Hematopoietic multipotent progenitor cell treated with erythropoietin and hydrocortisone succinate and interleukin-3 and kit ligand, for 4 days (in vitro differentiated cells): ENCODE measurements around the gene FLNC.

Source experiments
- DNase-seq: peaks from one replicate; pipeline ENCODE4 v3.0.0-alpha.2; 2015

FLNC gene

GRCh38 chr7:128879939-128880746 is 49.9 kb downstream of the FLNC start:
- peak; percentile 49 for DNase-seq

DNA sequence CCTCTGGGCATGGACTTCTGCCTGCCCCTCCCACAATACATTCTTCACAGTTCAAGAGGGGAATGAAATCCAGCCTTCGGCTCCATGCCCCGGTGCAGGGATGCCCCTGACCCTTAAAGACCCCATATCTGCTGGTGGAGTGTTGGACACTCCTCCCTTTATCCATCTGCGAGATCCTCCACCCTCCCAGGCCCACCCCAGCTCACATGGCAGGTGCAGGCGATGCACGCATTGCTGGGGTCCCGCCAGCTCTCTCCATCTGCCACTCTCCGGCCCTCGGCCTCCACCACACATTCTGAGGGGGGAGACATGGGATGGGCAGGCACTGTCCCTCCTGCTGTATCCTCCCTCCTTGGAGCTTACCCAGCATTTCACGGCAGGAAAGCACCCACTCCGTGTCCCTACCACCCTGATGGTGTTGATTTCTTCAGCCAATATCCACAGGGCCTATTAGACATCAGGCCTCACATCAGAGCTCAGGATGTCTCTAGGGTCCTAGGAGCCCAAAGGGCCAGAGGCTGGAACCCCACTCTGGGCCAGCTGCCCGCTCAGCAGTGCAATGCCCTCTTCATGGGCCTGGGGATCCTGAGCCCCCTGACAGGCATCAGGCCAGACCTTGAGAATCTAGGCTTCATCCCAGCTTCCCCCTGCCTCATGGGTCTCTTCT is 50.7 kb downstream of the FLNC start:
- DNase-seq = no peak

DNA sequence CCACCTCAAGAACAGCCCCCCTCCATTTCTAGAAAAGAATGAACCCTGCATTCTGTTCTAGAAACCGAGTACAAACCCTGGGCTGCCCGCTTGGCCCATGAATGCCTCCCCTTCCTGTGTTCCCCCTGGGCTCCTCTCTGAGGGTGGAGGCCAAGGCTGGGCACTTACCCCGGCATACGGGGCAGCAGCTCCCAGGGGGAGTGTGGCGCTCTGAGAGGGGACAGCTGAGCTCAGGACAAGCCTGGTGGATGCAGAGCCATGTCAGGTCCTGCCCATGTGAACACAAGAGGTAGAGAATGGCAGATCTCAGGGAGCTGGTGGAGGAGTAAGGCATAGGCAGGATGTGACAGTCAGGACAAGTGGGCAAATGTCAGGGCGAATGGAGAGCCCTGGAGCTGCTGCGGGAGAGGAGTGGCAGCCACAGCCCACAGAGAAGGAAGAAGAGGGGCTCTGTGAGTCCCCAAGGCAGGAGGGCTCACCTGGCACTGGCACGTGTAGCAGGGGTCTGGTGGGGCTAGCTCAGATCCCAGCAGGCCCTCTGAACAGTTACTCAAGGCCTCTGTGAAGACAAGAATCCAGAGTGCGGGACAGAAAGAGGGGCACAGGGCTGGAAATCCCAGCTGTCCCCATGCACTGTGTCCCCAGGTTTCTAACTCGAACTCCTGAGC is 51.4 kb downstream of the FLNC start:
- DNase-seq = no peak

DNA sequence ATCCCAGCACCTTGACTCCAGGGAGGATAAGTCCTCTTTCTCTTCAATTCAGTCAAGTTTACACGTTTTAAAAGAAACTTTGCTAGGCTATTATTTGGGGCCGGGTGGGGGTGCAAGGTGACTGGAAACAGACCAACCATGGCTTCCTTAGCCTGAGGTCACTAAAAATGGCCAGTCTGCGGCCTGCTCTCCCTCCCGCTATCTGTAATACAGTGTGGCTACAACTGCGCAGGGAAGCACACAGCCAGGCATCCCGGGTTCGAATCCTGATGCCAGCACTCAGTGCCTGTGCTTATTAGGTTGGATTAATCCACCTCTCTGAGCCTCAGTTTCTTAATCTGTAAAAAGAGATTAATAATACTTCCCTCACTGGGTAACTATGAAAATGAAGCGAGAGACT is 51.9 kb downstream of the FLNC start:
- DNase-seq = no peak

DNA sequence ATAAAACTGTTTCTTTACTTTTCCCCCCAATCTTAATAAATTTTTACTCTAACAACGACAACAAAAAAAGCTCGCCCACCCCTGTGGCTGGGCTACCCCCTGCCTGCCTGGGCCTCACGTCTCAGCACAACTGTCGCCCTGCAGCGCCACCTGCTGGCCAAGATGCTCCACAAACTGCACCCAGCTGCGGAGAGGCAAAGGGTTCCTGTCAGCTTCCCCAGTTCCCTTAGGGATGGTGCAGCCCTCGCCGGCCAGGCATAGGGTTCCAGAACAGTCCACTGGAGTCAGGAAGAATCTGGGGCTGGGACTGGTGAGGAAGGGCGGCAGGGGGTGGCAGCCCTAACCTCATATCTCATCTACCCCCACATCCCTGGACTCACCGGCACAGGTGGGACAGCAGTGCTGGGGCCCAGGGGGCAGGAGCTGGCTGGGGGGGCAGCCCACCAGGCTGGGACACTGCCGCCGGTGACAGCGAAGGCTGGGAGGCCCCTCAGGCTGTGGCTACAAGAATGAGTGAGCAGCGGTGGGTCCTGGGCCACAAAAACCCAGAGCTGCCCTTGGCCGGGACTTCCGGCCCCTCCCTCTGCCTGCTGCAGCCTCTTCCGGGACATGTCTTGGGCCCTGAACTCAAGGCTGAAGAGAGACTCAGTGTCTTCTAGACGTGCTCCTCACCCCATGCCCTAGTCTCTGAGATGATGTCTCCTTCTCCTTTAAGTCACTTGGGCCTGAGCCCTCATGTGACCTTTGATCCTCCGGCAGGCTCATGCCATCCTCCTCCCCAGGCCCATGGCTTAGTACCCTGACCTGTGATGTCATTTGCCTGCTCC is 53.6 kb downstream of the FLNC start:
- peak; percentile 89 for DNase-seq

GRCh38 chr7:128884561-128885369 is 54.6 kb downstream of the FLNC start:
- no peak for DNase-seq

DNA sequence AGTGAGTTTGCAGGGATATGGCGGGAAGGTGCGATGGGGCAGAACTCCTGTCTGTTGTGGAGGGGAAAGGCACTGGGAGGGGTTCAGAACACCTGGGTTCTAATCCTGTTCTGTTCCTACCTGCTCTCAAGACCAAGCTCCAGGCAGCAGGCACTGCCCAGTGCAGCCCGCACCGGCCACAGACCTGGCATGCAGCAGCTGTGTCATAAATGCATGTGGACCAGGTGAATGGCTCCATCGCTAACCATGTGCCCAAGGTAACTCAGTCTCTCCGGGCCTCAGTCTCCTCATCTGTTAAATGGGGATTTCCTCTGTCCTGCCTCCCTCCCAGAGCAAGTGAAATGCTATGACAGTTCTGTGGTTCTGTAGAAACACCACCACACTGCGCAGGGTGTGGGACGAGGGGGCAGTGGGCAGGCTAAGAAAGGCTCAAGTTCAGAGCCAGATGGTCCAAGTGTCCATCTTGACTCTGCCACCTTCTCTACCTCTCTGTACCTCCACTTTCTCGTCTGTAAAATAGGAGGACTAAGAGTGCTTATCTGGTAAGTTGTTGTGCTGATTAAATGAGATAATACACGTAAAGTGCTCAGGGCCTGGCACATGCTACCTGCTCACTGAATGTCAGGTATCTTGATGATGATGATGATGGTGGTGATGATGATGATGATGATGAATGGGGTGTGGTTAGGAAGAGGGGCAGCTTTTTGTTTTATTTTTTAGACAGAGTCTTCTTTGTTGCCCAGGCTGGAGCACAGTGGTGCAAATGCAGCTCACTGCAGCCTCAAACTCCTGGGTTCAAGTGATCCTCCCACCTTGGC is 55.4 kb downstream of the FLNC start:
- no peak for DNase-seq

DNA sequence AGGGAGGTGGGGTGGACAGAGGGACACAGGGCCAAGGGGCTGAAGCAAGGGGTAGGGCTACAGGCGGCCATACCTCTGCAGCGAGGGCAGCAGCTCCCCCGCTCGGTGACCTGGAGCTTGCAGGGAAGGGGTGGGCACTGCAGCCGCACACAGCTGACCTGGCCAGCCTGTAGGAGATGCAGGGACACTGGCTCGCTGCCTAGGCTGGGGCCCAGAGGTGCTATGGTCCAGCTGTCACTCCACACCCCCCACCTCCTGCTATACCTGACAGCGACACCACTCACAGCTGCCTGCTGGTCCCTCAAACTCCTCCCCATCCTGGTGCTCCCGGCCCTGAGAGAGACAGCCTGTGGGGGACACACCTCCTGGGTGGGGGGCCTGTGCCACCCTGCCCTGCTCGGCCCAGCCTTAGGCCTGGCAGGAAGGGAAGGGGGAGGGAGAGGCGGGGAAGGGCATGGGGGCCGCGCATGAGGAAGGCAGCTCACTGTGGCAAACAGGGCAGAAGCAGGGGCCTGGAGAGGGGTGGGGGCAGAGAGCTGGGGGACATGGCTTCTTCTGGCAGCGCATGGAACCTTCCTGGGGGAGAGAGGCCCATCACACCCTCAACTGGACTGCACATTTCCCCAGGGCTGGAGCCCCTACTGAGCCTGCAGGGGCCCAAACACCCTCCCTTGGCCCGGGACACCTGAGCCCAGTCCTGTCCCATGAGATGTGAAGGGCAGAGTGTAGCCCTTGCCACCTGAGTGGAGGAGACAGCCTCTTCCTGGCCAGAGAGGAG is 56.4 kb downstream of the FLNC start:
- no peak for DNase-seq

DNA sequence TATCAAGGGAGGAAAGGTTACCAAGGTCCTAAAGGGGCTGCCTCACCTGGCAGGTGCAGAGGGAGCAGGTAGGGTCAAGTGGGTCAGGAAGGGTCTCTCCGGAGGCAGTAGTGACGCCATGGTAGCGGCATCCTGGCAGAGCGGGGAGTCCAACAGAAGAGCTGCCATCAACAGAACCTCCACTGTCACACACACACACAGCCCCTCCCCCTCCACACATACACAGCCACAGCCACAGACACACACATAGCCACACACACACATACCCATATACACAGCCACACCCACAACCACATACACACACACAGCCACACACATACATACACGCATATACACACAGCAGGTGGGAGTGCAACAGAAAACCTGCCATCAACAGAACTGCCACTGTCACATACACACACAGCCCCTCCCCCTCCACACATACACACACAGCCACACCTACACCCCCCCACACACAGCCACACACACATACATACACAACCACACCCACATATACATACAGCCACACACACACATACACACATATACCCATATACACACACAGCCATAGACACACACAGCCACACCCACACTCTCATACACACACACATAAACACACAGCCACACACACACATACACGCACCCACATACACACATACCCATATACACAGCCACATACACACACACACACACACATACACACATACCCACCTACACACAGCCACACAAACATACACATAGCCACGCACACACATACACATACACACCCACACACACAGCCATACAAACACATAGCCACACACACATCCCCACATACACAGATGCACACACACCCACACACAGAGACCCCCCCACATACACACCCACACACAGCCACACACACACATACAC is 57.2 kb downstream of the FLNC start:
- DNase-seq = no peak

GRCh38 chr7:128888039-128888755 is 58.0 kb downstream of the FLNC start:
- no peak for DNase-seq

DNA sequence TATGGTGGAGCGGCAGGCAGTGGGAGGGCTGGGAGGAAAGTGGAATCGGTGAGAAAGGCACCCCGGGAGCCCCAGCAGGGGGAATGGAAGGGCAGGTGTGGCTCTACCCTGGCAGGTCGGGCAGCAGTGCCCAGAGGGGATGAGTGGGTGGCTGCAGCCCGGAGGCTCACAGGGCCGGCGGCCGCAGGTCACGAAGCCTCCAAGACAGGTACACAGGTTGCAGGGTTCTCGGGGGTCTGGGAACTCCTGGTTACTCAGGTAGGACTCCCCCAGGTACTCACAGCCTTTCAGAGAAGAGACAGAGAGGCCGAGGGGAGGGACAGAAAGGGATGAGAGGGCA is 58.5 kb downstream of the FLNC start:
- no peak for DNase-seq

GRCh38 chr7:128889121-128889520 is 58.9 kb downstream of the FLNC start:
- no peak for DNase-seq

DNA sequence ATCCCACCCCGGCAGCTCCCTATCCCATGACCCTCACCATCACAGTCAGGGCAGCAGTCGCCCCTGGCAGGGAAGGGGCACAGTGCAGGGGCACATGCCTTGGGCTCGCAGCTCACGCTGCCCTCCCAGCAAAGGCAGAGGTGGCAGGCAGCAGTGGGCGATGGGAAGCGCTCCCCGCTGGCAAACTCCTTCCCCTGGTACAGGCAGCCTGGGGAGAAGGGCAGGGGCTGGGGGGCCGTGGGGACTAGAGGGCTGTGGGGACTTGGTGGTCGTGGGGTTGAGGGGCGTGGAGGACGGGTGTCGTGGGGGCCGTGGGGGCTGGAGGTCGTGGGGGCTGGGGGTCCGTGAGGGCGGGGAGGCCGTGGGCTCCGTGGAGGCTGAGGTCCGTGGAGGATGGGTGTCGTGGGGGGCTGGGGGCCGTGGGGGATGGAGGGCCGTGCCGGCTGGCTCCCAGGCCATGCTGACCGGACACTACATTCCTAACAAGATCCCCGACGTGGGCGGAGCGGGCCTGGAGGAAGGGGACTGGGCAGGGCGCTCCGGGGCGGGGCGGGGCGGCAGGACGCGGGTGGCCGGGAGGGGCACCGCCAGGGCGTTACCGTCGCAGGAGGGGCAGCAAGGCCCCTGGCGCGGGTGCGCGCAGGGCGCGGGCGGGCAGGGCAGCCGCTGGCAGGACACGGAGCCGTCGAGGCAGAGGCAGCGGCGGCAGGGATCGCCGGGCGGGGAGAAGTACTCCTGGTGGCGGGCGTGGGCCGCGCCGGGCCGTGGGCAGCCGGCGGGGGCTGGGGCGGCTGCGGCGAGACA is 60.3 kb downstream of the FLNC start:
- peak; percentile 34 for DNase-seq

DNA sequence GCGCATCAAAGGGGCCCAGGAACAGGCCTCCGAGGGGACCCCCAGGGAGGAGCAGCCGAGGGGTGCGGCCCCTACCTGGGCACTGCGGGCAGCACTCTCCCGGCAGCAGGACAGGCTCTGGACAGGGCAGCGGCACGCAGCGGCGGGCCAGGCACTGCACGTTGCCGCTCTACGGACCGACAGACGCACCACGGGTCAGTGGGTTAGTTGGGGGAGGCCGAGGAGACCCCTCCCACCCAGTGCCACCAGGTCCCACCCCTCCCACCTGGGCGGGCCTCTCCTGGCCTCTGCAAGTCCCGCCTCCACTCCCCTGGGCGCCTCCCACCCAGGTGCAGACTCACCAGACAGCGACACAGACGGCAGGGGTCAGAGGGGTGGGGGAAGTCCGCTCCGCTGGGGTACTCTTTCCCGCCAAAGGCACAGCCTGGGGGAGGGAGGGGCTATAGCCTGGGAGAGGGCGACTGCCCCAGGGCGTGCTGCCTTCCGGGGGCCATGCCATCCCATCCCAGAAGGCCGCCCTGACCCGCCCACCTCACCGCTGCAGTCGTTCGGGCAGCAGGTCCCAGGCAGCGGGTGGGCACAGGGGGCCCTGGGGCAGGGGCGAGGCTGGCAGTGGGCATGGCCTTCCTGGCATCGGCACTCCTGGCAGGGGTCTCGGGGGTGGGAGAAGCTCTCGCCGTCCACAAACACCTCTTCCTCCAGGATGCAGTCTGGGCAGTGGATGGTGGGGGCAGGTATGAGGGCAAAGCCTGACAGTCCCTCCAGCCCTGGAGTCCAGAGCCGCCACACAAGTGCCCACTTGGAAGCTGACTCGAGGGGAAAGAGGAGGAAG is 61.1 kb downstream of the FLNC start:
- no peak for DNase-seq

GRCh38 chr7:128891942-128892269 is 61.7 kb downstream of the FLNC start:
- no peak for DNase-seq

GRCh38 chr7:128892521-128893250 is 62.5 kb downstream of the FLNC start:
- no peak for DNase-seq
